ENCODE results near the gene ATXN7L3.

DNA sequence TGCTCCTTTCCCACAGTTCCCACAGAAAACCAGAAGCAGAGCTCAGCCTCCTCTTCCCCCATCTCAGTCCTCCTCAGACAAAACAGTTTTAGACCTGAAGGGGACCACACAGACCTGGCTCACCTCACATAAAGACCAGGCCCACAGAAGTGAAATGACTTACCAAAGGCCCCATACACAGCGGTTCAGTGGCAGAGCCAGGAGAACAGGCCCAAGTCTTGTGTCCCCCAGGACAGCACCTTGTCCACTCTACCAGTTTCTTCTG is 14.5 kb upstream of the ATXN7L3 start:
- TF ChIP-seq, protein P1, sequence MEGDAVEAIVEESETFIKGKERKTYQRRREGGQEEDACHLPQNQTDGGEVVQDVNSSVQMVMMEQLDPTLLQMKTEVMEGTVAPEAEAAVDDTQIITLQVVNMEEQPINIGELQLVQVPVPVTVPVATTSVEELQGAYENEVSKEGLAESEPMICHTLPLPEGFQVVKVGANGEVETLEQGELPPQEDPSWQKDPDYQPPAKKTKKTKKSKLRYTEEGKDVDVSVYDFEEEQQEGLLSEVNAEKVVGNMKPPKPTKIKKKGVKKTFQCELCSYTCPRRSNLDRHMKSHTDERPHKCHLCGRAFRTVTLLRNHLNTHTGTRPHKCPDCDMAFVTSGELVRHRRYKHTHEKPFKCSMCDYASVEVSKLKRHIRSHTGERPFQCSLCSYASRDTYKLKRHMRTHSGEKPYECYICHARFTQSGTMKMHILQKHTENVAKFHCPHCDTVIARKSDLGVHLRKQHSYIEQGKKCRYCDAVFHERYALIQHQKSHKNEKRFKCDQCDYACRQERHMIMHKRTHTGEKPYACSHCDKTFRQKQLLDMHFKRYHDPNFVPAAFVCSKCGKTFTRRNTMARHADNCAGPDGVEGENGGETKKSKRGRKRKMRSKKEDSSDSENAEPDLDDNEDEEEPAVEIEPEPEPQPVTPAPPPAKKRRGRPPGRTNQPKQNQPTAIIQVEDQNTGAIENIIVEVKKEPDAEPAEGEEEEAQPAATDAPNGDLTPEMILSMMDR (IDR thresholded peaks at IDR 0.05): no peak
- TF ChIP-seq CEBPB (IDR thresholded peaks at IDR 0.05) (no peak), SMC3 (IDR thresholded peaks at IDR 0.05) (no peak), POLR2A (IDR thresholded peaks at IDR 0.05; ENCODE audit: low read length) (no peak), KDM5A (IDR thresholded peaks at IDR 0.05) (no peak)
- TF ChIP-seq, protein P2, sequence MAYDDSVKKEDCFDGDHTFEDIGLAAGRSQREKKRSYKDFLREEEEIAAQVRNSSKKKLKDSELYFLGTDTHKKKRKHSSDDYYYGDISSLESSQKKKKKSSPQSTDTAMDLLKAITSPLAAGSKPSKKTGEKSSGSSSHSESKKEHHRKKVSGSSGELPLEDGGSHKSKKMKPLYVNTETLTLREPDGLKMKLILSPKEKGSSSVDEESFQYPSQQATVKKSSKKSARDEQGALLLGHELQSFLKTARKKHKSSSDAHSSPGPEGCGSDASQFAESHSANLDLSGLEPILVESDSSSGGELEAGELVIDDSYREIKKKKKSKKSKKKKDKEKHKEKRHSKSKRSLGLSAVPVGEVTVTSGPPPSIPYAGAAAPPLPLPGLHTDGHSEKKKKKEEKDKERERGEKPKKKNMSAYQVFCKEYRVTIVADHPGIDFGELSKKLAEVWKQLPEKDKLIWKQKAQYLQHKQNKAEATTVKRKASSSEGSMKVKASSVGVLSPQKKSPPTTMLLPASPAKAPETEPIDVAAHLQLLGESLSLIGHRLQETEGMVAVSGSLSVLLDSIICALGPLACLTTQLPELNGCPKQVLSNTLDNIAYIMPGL (CRISPR knock-in tag; IDR thresholded peaks at IDR 0.05; ENCODE audit: borderline replicate concordance): no peak
